Measurements from ENCODE around the gene CD44.

The CD44 gene

GRCh38 chr11:35131886-35132285 is 7.1 kb upstream of the CD44 start:
- H3K4me1 ChIP-seq (ENCODE audit: control insufficient read depth, insufficient read depth, low read length): no peaks in the 10 kb centered on the region
- no peaks in the 10 kb centered on the region for H3K9me3 ChIP-seq (ENCODE audit: control insufficient read depth, low read length)
- no peaks in the 10 kb centered on the region for H3K36me3 ChIP-seq (ENCODE audit: control insufficient read depth, insufficient read depth, low read length)
- no peak overlapping the region for H3K4me3 ChIP-seq (ENCODE audit: low read length)
- no peaks in the 10 kb centered on the region for H3K27me3 ChIP-seq (ENCODE audit: control insufficient read depth, insufficient read depth, low read length)
- no peak overlapping the region for H3K9ac ChIP-seq (ENCODE audit: low read length)

- Histone ChIP-seq H3K9me3 (ENCODE audit: control insufficient read depth, low read length) (no peaks in the 10 kb centered on the region), H3K9ac (ENCODE audit: low read length) (no peak overlapping the region), H3K36me3 (ENCODE audit: control insufficient read depth, insufficient read depth, low read length) (no peaks in the 10 kb centered on the region), H3K4me1 (ENCODE audit: control insufficient read depth, insufficient read depth, low read length) (no peaks in the 10 kb centered on the region), H3K4me3 (ENCODE audit: low read length) (no peak overlapping the region), H3K27me3 (ENCODE audit: control insufficient read depth, insufficient read depth, low read length) (no peaks in the 10 kb centered on the region)
Measured at GRCh38 chr11:35133656-35134055, 5.3 kb upstream of the CD44 start.

- peaks cover 1% of the 10 kb centered on the region for H3K4me1 ChIP-seq (ENCODE audit: control insufficient read depth, insufficient read depth, low read length)
Measured at GRCh38 chr11:35134403-35135148, 4.4 kb upstream of the CD44 start.

DNA sequence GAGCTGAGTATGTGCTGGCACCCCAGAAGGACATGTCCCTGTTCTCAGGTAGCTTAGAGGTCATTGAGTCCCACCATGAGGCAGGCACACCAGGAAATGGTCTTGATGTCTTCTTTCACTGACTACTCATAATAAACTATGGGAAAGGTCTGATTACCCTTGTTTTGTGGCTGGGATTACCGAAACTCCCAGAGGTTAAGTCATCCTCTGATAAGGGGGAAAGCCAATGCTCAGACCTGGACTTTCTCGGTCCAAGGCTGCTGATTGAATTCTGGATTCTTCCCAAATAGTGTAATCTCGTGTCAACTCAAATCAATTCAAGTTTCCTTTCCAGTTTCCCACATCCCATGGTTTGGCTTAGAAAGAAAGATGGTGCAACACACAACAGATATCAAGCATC is 3.7 kb upstream of the CD44 start:
- no peak overlapping the region for H3K9ac ChIP-seq (ENCODE audit: low read length)
- peaks cover 6% of the 10 kb centered on the region for H3K4me1 ChIP-seq (ENCODE audit: control insufficient read depth, insufficient read depth, low read length)
- H3K27me3 ChIP-seq (ENCODE audit: control insufficient read depth, insufficient read depth, low read length): no peaks in the 10 kb centered on the region
- no peak overlapping the region for H3K4me3 ChIP-seq (ENCODE audit: low read length)
- no peaks in the 10 kb centered on the region for H3K9me3 ChIP-seq (ENCODE audit: control insufficient read depth, low read length)
- H3K36me3 ChIP-seq (ENCODE audit: control insufficient read depth, insufficient read depth, low read length): no peaks in the 10 kb centered on the region

More at GRCh38 chr11:35134403-35135148, 4.4 kb upstream of the CD44 start:
- H3K9me3 ChIP-seq (ENCODE audit: control insufficient read depth, low read length): no peaks in the 10 kb centered on the region
- no peak overlapping the region for H3K4me3 ChIP-seq (ENCODE audit: low read length)
- no peak overlapping the region for H3K9ac ChIP-seq (ENCODE audit: low read length)
- H3K36me3 ChIP-seq (ENCODE audit: control insufficient read depth, insufficient read depth, low read length): no peaks in the 10 kb centered on the region
- no peaks in the 10 kb centered on the region for H3K27me3 ChIP-seq (ENCODE audit: control insufficient read depth, insufficient read depth, low read length)

- Histone ChIP-seq H3K27me3 (ENCODE audit: control insufficient read depth, insufficient read depth, low read length) (no peaks in the 10 kb centered on the region), H3K36me3 (ENCODE audit: control insufficient read depth, insufficient read depth, low read length) (no peaks in the 10 kb centered on the region), H3K9me3 (ENCODE audit: control insufficient read depth, low read length) (no peaks in the 10 kb centered on the region), H3K4me1 (ENCODE audit: control insufficient read depth, insufficient read depth, low read length) (peaks cover 14% of the 10 kb centered on the region), H3K4me3 (ENCODE audit: low read length) (no peak overlapping the region), H3K9ac (ENCODE audit: low read length) (no peak overlapping the region)
Measured at GRCh38 chr11:35136311-35136710, 2.7 kb upstream of the CD44 start.

DNA sequence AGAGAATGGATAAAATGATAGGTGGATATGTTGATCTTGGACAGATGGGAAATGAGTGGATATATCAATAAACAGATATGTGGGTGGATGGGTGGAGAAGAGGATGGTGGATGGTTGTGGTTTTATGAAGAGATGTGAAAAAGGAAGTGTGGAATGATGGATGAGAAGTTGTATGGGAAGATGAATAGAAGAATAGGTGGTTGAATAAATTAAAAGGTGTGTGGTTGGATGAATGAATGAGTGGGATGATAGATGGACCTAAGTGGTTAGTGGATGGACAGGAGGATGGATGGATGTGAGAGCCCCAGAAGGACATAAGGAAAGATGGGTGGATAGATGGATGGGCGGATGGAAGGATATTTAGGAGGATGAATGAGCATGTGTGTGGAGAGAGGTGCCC is 913 bp upstream of the CD44 start:
- Histone ChIP-seq H3K36me3 (ENCODE audit: control insufficient read depth, insufficient read depth, low read length) (no peaks in the 10 kb centered on the region), H3K27me3 (ENCODE audit: control insufficient read depth, insufficient read depth, low read length) (no peaks in the 10 kb centered on the region), H3K4me1 (ENCODE audit: control insufficient read depth, insufficient read depth, low read length) (peaks cover 24% of the 10 kb centered on the region), H3K9ac (ENCODE audit: low read length) (no peak overlapping the region), H3K9me3 (ENCODE audit: control insufficient read depth, low read length) (no peaks in the 10 kb centered on the region), H3K4me3 (ENCODE audit: low read length) (no peak overlapping the region)

GRCh38 chr11:35138606-35138942 is 397 bp upstream of the CD44 start:
- Histone ChIP-seq H3K27me3 (ENCODE audit: control insufficient read depth, insufficient read depth, low read length) (no peaks in the 10 kb centered on the region), H3K9me3 (ENCODE audit: control insufficient read depth, low read length) (no peaks in the 10 kb centered on the region), H3K9ac (ENCODE audit: low read length) (peak overlapping the region; percentile 82), H3K36me3 (ENCODE audit: control insufficient read depth, insufficient read depth, low read length) (no peaks in the 10 kb centered on the region), H3K4me3 (ENCODE audit: low read length) (peak overlapping the region; percentile 75), H3K4me1 (ENCODE audit: control insufficient read depth, insufficient read depth, low read length) (peaks cover 29% of the 10 kb centered on the region)

DNA sequence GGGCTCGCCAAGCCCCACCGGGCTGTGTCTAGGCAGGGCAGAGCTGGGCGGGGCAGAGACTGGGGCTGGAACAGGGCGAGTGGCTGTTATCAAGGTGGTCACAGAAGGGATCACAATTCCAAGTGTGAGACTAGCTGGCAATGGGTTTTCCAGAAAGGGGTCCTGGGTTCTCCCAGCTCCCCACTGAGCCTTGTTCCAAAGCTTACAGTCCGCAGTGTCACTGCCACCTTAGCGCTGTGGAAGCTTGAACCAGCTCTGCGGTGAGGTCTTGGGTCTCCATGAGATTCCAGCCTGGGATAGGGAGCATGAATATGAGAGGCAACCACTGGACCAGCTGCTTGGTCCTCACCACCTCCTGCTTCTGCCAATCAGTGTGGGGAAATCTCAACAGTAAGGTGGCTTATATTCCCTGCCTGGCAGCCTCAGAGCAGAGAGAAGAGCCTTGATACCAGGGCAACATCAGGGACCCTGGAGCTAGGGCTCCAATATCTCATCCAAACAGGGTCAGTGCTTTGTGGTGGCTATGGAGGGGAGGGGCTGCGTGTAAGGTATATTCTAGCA is 831 bp downstream of the CD44 start:
- no peaks in the 10 kb centered on the region for H3K36me3 ChIP-seq (ENCODE audit: control insufficient read depth, insufficient read depth, low read length)
- H3K9ac ChIP-seq (ENCODE audit: low read length): peak overlapping the region; percentile 82
- peaks cover 41% of the 10 kb centered on the region for H3K4me1 ChIP-seq (ENCODE audit: control insufficient read depth, insufficient read depth, low read length)
- peak overlapping the region; percentile 75 for H3K4me3 ChIP-seq (ENCODE audit: low read length)
- no peaks in the 10 kb centered on the region for H3K9me3 ChIP-seq (ENCODE audit: control insufficient read depth, low read length)
- H3K27me3 ChIP-seq (ENCODE audit: control insufficient read depth, insufficient read depth, low read length): no peaks in the 10 kb centered on the region

DNA sequence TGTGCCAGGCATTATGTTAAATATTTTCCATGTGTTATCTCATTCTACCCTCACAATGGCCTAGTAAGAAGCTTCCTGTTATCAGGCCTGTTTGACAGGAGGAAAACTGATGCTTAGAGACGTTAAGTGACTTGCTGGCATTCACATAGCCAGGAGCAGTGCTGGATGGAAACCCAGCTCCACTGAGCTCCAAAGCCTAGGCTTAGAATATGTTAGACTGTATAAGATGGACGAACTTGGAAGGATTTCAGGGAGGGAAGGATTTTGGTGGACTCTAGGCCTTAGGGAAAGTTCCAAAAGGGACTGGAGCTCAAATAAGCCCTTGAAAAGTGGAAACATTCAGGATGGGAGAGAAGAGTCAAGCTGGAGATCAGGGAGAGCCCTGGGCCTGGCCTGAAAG is 2.1 kb downstream of the CD44 start:
- H3K4me1 ChIP-seq (ENCODE audit: control insufficient read depth, insufficient read depth, low read length): peaks cover 54% of the 10 kb centered on the region
- peak overlapping the region; percentile 82 for H3K9ac ChIP-seq (ENCODE audit: low read length)
- no peaks in the 10 kb centered on the region for H3K36me3 ChIP-seq (ENCODE audit: control insufficient read depth, insufficient read depth, low read length)
- H3K9me3 ChIP-seq (ENCODE audit: control insufficient read depth, low read length): no peaks in the 10 kb centered on the region
- no peaks in the 10 kb centered on the region for H3K27me3 ChIP-seq (ENCODE audit: control insufficient read depth, insufficient read depth, low read length)
- no peak overlapping the region for H3K4me3 ChIP-seq (ENCODE audit: low read length)

DNA sequence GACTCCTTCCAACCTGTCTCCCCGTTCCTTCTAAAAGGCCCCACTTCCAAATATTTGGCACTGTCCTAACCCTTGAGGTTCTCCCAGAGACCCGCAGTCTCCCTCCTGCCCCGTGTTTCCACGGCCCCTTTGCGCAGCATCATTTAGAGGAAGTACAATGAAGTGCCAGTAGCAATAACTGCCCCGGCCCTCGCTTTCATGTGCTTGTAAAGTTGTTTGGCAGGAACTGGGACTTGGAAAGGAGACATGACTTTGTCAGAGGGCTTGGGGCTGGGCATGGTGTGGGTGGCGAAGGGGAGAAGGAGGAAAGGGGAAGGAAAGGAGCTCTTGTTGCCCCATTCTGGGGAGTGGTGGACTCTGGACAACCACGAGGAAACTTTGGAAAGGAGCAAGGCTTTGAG is 2.6 kb downstream of the CD44 start:
- Histone ChIP-seq H3K27me3 (ENCODE audit: control insufficient read depth, insufficient read depth, low read length) (no peaks in the 10 kb centered on the region), H3K9me3 (ENCODE audit: control insufficient read depth, low read length) (no peaks in the 10 kb centered on the region), H3K4me3 (ENCODE audit: low read length) (no peak overlapping the region), H3K4me1 (ENCODE audit: control insufficient read depth, insufficient read depth, low read length) (peaks cover 59% of the 10 kb centered on the region), H3K36me3 (ENCODE audit: control insufficient read depth, insufficient read depth, low read length) (no peaks in the 10 kb centered on the region), H3K9ac (ENCODE audit: low read length) (peak overlapping the region; percentile 8)

DNA sequence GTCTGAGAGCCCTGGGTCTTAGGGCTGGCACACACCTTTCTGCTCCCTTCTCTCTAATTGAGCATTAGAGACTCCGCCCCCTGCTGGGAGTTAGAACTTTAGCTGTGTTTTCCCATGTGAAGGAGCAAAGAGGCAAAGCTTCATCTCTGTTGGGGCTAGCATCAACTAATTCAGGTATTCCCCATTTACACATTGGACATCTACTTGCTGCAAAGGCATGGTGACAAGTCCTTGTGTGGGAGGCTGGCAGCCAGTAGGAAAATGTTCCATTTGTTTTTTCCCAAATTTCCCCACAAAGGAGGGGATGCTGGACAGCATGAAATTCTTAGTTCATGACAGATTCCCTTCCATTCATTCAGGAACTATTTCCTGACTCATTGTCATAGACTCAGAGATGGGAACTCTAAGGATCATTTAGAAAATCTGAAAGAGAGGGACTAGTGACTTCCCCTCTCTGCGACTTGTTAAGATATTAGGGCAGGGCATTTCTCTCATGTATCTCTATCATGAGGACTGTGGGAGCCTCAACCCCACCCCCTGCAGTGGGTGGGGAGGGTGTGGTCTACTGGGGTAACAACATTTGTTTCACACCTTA is 3.6 kb downstream of the CD44 start:
- no peak overlapping the region for H3K9ac ChIP-seq (ENCODE audit: low read length)
- H3K9me3 ChIP-seq (ENCODE audit: control insufficient read depth, low read length): no peaks in the 10 kb centered on the region
- peaks cover 66% of the 10 kb centered on the region for H3K4me1 ChIP-seq (ENCODE audit: control insufficient read depth, insufficient read depth, low read length)
- no peak overlapping the region for H3K4me3 ChIP-seq (ENCODE audit: low read length)
- no peaks in the 10 kb centered on the region for H3K27me3 ChIP-seq (ENCODE audit: control insufficient read depth, insufficient read depth, low read length)
- H3K36me3 ChIP-seq (ENCODE audit: control insufficient read depth, insufficient read depth, low read length): no peaks in the 10 kb centered on the region

- H3K27me3 ChIP-seq (ENCODE audit: control insufficient read depth, insufficient read depth, low read length): no peaks in the 10 kb centered on the region
- peaks cover 66% of the 10 kb centered on the region for H3K4me1 ChIP-seq (ENCODE audit: control insufficient read depth, insufficient read depth, low read length)
- H3K4me3 ChIP-seq (ENCODE audit: low read length): no peak overlapping the region
- no peaks in the 10 kb centered on the region for H3K9me3 ChIP-seq (ENCODE audit: control insufficient read depth, low read length)
- H3K9ac ChIP-seq (ENCODE audit: low read length): no peak overlapping the region
- no peaks in the 10 kb centered on the region for H3K36me3 ChIP-seq (ENCODE audit: control insufficient read depth, insufficient read depth, low read length)
Measured at GRCh38 chr11:35143297-35144135, 4.5 kb downstream of the CD44 start.
